Sigmoid colon (tissue), 4 donors: Measurements from ENCODE around the gene TNNI3K.

ENCODE experiments used
- CTCF ChIP-seq, 4 experiments: fragments of 450-650 bp in 3 of 4; fragments of 200-600 bp in 1 of 4; IDR thresholded peaks; one replicate each; pipeline ENCODE4 v1.5.1; 2016 to 2019; ENCODE audit warnings: antibody characterized with exemption in 4 of 4, mild to moderate bottlenecking in 3 of 4, moderate library complexity in 2 of 4
- EP300 ChIP-seq, 4 donors: sonication (generic); formaldehyde crosslinking; IDR thresholded peaks; one replicate each; pipeline ENCODE4 v1.6.1; 2017; ENCODE audit warnings: antibody characterized with exemption in 4 of 4
- POLR2A ChIP-seq, 2 donors: fragments of 450-650 bp; IDR thresholded peaks; one replicate each; pipeline ENCODE4 v1.6.1; 2016; ENCODE audit warnings: antibody characterized with exemption in 2 of 2, mild to moderate bottlenecking in 2 of 2, moderate library complexity in 2 of 2

DNA sequence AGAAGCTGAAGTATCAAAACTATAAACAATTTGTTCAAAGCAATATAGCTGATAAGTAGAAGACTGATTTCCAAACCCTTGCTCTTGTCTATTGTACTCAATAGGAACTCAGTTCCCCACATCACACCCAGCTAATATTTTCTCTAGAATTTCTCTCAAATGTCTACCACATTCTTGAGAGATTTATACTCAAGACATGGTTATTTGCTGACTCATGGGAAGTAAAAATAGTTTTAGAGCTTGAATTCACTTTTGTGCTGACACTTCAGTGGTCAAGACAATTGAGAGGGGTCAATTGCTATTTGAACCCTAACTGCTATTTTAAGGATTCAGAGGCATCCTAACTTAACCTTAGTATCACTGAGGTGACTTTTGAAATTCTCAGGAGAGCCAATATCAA lies 99.0 kb downstream of the TNNI3K start:
- TF ChIP-seq POLR2A (IDR thresholded peaks at IDR 0.05) (no peak), CTCF (IDR thresholded peaks at IDR 0.05) (no peak), EP300 (IDR thresholded peaks at IDR 0.05) (no peak)
